ENCODE measurements around the gene CCDC178.

CCDC178 gene, protein sequence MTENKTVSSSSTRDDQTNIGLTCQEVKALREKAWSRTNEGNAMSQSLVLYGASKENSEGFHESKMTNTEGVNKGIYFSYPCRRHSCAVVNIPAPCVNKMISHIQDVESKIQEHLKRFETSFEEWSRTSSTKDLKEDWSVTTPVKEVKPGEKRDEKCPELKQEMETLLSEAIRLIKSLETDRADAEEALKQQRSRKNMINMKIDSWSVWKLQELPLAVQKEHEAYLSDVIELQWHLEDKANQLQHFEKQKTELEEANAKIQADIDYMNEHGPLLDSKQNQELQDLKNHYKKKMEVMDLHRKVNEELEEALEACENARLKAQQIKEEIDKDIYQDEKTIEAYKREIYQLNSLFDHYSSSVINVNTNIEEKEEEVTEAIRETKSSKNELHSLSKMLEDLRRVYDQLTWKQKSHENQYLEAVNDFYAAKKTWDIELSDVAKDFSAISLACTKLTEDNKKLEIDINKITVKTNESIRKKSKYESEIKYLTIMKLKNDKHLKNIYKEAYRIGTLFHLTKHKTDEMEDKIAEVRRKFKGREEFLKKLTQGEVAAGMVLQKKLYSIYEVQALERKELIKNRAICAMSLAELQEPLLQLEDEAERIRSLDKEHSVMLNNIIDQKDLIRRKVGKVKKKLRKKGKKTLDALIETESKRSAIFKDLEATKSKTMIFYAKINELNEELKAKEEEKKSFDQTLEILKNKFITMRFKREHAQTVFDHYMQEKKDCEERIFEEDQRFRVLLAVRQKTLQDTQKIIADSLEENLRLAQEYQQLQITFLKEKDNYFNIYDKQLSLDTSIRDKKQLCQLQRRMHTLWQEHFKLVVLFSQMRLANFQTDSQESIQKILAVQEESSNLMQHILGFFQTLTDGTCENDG

DNA sequence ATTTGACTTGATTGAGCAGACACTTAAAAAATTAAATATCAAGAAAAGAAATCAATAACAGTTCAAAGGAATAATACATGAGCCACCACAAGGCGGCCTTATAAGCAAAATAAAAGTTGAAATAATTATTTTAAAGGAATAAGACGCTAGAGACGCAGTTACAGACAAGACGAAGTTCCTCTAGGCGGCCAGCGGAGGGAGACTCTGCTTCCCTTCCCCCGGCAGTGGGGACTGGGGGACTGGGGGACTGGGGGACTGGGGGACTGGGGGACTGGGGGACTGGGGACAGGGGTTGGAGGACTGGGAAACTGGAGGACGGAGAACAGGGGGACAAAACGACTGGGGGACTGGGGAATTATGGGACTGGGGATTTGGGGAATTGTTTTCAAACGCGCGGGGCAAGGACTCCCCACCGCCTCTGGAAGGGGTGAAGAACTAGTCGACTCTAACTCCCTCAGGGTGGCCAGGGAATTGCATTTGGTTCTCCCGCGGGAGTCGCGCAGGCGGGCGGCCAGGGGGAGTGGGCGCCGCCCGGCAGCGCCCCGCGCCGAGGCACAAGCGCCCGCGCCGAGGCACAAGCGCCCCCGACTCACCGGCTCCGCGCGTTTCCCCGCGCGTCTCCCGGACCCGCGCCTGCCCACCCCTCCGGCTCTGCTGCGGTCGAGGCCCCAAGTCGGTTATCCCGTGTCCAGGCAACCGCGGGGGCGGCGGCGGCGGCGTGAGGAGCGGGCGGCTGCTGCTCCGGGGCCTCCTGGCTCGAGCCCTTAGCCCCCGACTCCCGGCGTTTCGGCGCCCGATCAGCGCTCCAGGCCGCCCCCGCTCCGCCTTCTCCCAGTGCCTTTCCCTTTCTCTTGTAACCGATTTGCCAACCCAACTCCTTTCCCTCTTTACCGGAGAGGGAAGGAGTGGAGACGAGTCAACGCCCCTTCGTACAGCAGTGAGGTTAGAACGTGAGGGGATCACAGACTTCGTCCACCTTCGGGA, at the start of gene CCDC178:
TSS of gene CCDC178 (minus strand) at position 662 of the 984 bp plus-strand sequence. CDS start 28,633 bp downstream, outside the sequence.
- CTCF ChIA-PET, result interaction anchor here (0.6 to 1.2 kb wide), 3 partner anchors 9 to 727 kb away, joined by 3 to 7 read pairs (median 3); no protein-coding TSS in a partner anchor
- TF ChIP-seq LEF1 (IDR thresholded peaks at IDR 0.05; ENCODE audit: borderline replicate concordance) (0 out of 2 replicates have a peak, but pooled peaks have one; percentile 62), NFRKB (IDR thresholded peaks at IDR 0.05) (no peak), L3MBTL2 (conservative IDR thresholded peaks at IDR 0.05) (peak; percentile 71), ARNT (IDR thresholded peaks at IDR 0.05) (peak; percentile 43; the same call in 1 of the 2 replicates), FOXM1 (IDR thresholded peaks at IDR 0.05; ENCODE audit: borderline replicate concordance) (peak; percentile 33; the same call in 1 of the 2 replicates), ELF4 (IDR thresholded peaks at IDR 0.05) (no peak)
- POLR2A ChIA-PET, result no interaction called here
- DNase-seq (ENCODE audit: extremely low spot score), result peak; percentile 84

DNA sequence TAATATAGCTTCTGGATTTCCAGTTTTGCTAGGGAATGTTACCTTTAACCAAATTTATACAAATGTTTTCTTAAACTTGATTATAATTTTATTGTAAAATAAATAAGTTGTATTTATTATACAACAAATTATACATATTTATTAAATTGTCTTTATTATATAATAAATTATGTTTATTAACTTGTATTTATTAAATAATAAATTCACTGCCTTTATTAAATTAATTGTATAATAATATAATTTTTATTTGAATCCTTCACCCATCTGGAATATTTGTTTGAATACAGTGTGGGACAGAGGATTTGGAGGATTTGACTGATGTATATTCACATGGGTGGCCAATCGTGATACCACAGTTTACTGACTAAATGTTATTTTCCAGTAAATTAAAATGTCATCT, 43.4 kb upstream of the CCDC178 start:
- POLR2A ChIA-PET, result no interaction called here

DNA sequence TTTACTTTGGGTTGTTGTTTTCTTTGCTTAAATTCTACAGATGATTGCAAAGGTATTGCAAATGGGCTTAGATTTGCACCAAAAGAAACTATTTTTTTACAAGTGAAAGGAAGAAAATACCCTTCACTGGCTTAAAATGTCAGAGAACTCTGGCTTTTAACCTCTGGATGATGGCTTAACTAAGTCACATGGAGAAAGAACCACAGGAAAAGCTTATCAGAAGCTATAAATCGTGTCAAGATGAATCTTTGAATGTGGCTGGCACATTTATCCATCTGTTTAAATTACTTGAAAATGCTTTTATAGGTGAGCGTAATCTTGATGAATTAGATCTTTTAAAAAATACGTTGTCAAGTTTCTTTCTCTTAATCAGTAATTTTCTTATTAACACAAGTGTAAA, 32.0 kb upstream of the CCDC178 start:
- DNase-seq (ENCODE audit: extremely low spot score), result no peak
- TF ChIP-seq TARDBP (IDR thresholded peaks at IDR 0.05) (no peak), BHLHE40 (IDR thresholded peaks at IDR 0.05; ENCODE audit: borderline replicate concordance) (no peak), HDGF (IDR thresholded peaks at IDR 0.05; ENCODE audit: borderline replicate concordance) (no peak), ZNF384 (IDR thresholded peaks at IDR 0.05) (no peak), CTBP1 (IDR thresholded peaks at IDR 0.05; ENCODE audit: borderline replicate concordance) (no peak)
- TF ChIP-seq, protein P1, sequence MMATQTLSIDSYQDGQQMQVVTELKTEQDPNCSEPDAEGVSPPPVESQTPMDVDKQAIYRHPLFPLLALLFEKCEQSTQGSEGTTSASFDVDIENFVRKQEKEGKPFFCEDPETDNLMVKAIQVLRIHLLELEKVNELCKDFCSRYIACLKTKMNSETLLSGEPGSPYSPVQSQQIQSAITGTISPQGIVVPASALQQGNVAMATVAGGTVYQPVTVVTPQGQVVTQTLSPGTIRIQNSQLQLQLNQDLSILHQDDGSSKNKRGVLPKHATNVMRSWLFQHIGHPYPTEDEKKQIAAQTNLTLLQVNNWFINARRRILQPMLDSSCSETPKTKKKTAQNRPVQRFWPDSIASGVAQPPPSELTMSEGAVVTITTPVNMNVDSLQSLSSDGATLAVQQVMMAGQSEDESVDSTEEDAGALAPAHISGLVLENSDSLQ (IDR thresholded peaks at IDR 0.05), result 0 out of 2 replicates have a peak, but pooled peaks have one; percentile 43
- CTCF ChIA-PET, result no interaction called here
- POLR2A ChIA-PET, result no interaction called here

More for the DNA sequence above, 43.4 kb upstream of the CCDC178 start:
- no peak for DNase-seq (ENCODE audit: extremely low spot score)
- CTCF ChIA-PET, result no interaction called here
- TF ChIP-seq SUZ12 (IDR thresholded peaks at IDR 0.05) (no peak), LEF1 (IDR thresholded peaks at IDR 0.05; ENCODE audit: borderline replicate concordance) (no peak), L3MBTL2 (conservative IDR thresholded peaks at IDR 0.05) (no peak), SP1 (IDR thresholded peaks at IDR 0.05) (no peak)

DNA sequence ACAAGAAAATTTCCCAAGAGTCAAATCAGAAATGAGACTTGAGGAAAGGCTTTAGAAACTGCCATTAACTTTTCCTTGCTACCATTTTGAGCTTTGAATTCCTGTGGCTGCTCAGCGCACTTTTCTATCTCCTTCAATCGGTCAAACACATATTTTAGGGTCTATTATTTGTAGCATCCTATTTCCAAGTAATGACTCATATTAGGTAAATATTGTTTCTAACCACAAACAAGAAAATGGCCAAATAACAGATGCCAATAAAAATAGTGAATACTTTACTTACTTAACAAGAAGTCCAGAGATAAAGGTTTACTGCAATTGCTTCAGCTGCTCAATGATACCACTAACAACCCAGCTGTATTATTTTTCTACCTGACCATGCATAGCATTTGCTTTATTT, 29.7 kb upstream of the CCDC178 start:
- CTCF ChIA-PET, result no interaction called here
- DNase-seq (ENCODE audit: extremely low spot score), result no peak
- no peak for TF ChIP-seq NFRKB (IDR thresholded peaks at IDR 0.05)
- no peak for TF ChIP-seq BHLHE40 (IDR thresholded peaks at IDR 0.05; ENCODE audit: borderline replicate concordance)
- TF ChIP-seq FOXK2 (IDR thresholded peaks at IDR 0.05), result no peak
- TF ChIP-seq TARDBP (IDR thresholded peaks at IDR 0.05), result no peak
- no peak for TF ChIP-seq SUZ12 (IDR thresholded peaks at IDR 0.05)
- TF ChIP-seq SP1 (IDR thresholded peaks at IDR 0.05), result no peak
- TF ChIP-seq ARNT (IDR thresholded peaks at IDR 0.05), result no peak
- TF ChIP-seq FOXA1 (IDR thresholded peaks at IDR 0.05), result no peak
- no peak for TF ChIP-seq LEF1 (IDR thresholded peaks at IDR 0.05; ENCODE audit: borderline replicate concordance)
- TF ChIP-seq FOXM1 (IDR thresholded peaks at IDR 0.05; ENCODE audit: borderline replicate concordance), result no peak
- no peak for TF ChIP-seq HDGF (IDR thresholded peaks at IDR 0.05; ENCODE audit: borderline replicate concordance)
- TF ChIP-seq, protein P1 (IDR thresholded peaks at IDR 0.05), result no peak
- no peak for TF ChIP-seq ZNF384 (IDR thresholded peaks at IDR 0.05)
- TF ChIP-seq ELF4 (IDR thresholded peaks at IDR 0.05), result no peak
- TF ChIP-seq CTBP1 (IDR thresholded peaks at IDR 0.05; ENCODE audit: borderline replicate concordance), result no peak
- no peak for TF ChIP-seq L3MBTL2 (conservative IDR thresholded peaks at IDR 0.05)
- POLR2A ChIA-PET, result no interaction called here

DNA sequence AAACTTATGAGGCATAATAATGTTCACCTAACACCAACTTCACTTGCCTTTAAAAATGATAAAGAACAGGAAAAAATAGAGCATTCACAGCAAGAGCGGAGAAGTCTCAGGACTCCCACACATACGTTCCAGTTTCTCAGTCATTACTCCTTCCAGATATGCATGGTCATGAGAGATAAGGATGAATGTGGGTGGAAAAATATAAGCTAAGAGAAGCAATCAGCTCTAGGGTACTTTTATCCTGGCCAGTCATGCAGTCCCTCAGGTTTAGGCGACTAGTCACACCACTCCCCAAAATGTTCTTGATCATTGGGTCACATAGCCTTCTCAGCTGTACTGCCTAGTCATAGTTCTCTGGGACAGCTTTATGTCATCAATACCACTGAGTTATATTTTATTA, 29.2 kb upstream of the CCDC178 start:
- ChIA-PET POLR2A (no interaction called here), CTCF (interaction anchor here (0.6 kb wide), 1 partner anchor 259 kb away, joined by 3 read pairs; no protein-coding TSS in a partner anchor)
- DNase-seq (ENCODE audit: extremely low spot score), result no peak
- TF ChIP-seq CTBP1 (IDR thresholded peaks at IDR 0.05; ENCODE audit: borderline replicate concordance), result no peak
- TF ChIP-seq HDGF (IDR thresholded peaks at IDR 0.05; ENCODE audit: borderline replicate concordance), result no peak
- no peak for TF ChIP-seq L3MBTL2 (conservative IDR thresholded peaks at IDR 0.05)
- TF ChIP-seq SP1 (IDR thresholded peaks at IDR 0.05), result no peak
- TF ChIP-seq LEF1 (IDR thresholded peaks at IDR 0.05; ENCODE audit: borderline replicate concordance), result no peak
- no peak for TF ChIP-seq ARNT (IDR thresholded peaks at IDR 0.05)
- no peak for TF ChIP-seq BHLHE40 (IDR thresholded peaks at IDR 0.05; ENCODE audit: borderline replicate concordance)
- no peak for TF ChIP-seq FOXK2 (IDR thresholded peaks at IDR 0.05)
- no peak for TF ChIP-seq FOXM1 (IDR thresholded peaks at IDR 0.05; ENCODE audit: borderline replicate concordance)
- no peak for TF ChIP-seq FOXA1 (IDR thresholded peaks at IDR 0.05)

Measured in HEK293T (cell line).